HG03103 (cell line): ENCODE results near the gene GMDS.

Experiments used
- ATAC-seq: cut with Tn5 transposase; IDR thresholded peaks from one replicate; pipeline ENCODE4 v1.9.1; 2021; ENCODE audit warnings: low read depth; ENCODE audit not compliant: unreplicated experiment

GMDS gene

DNA sequence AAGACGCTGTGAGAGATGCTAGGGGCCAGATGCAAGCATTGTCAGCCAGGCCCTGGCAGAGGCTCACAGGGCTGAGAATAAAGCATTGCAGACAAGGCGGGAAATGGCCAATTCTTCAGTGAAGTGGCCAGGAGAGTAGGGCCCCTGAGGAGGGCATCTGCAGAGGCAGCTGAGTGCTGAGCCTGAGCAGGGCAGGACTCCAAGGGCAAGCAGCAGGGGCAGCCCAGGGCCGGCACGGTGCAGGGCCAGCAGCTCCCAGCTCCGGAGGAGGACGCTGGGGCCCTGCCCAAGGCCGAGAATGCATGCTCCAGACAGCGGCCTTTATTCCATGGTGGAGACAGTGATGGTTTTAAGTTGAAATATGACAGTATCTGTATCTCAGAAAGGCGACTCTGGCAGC, 330.2 kb downstream of the GMDS start:
- ATAC-seq = no peak

DNA sequence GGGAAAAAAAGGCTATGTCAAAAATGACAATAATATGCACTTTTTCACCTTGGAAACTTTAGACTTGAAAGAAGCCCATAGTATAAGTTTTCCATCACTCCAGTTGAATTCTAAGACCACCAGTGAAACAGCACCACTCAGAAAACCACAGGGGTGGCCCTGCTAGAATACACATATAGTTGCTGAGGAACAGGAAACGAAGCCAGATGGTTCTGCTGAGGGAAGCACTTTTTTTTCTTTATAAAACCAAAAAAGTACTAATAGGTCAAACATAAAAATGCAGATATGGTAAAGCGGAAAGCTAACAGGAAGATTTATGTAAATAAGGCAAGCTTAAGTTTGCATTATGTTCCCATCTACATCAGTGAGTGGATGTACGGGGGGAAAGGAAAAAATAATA, 331.8 kb downstream of the GMDS start:
- no peak for ATAC-seq

GRCh38 chr6:1912731-1913130, 332.7 kb downstream of the GMDS start:
- ATAC-seq = no peak

DNA sequence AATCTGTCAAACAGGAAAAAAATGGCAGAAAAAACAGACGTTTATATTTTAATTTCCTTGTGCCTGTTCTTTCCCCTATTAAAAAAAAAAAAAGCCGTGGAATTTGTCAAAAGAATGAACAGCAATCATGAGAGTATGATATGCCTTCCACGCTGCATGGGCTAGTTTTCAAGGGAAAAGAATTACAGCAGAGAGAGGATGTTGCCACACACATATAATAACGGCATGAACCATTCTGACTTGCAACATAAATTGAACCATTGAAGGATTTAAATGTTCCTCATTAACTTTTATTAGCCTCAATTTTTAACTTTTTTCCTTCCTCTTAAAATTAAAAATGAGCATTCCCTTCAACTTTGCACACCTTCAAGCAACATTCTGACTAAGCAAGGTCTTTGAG, 333.9 kb downstream of the GMDS start:
- no peak for ATAC-seq

DNA sequence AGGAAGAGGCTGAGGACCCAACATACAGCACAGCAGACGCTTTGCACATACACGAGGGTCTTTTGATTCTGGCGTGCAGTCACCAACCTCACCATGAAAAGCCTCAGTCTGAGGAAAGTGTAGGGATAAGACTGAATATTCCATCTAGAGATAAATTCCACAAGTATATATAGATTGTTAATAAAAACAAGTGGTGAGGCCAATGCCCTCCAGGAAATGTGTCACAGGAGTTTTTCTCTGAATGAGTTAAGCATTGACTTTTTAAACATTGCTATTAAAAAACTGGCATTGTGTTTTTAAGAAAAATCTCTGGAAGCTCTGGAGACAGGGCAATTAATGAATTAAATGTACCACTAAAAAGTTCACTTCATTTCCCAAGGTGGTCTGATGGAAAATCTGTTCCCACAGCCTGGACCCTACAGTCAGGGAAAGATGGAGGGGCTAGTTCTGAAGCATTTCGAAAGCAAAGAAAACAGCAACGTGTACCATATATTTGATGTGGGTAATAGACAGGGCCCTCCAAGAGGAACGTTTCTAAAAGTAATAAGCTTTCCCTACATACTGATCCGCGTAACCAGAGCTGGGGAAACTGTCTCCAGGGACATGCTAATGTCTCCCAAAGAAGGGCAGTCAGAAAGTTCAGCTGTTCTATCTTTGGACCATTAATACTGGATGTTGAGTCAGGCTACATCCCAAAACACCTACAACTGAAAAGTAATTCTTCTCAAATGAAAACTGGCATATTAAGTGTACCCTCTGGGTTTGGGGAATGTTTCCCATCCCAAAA, 334.6 kb downstream of the GMDS start:
- ATAC-seq = no peak

DNA sequence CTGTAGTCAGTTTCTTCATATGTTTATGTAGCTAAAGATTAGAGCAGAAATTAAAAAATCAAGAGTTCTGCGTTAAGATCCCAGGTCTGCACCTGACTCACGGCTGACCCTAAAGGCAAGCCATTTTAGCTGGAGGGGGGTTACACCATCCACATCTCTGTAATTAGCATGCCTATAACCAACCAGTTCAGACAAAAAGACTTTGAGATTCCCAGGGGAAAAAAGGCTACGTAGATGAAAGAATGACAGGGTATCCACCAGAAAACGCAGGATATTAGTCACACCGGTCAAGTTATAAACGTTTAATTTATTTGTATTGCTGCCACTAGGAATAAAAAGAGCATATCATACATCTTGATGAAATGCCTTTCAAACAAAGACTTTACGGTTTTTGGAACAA, 336.6 kb downstream of the GMDS start:
- ATAC-seq = no peak

GRCh38 chr6:1906609-1907008, 338.8 kb downstream of the GMDS start:
- no peak for ATAC-seq

DNA sequence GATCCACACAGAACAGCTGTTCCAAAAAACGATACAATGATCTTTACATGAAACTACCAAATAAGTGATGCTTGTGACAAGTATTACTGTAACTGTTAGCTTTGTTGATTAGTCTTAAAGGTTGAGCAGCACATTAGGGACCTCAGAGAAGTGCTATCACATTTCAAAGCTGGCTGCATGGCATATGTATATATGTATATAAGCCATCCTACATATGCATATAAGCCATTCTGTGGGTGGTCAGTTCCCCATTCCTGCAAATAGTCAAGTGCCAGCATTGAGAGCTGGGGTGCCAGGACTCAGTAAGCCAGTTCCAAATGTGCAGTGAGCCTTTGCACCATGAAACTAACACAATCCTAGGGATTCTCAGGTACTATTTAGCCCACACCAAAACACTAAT, 339.4 kb downstream of the GMDS start:
- no peak for ATAC-seq

DNA sequence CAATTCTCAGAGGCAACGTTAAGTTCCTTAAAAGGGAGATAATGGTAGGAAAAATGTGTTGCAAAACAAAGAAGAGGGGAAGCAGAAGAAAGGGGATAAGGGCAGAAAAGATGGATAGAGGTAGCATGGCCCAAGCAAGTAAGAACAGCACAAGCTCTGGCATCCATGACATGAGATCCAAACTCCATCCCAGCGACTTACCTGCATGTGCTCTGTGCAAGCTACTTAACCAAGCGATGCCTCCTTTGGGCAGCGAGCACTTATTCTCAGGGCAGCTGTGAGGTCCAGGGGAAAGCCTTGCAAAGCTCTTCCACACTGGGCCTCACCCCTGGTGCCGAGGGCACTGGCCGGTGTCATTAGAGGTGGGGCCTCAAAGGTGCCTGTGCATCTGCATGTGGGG, 340.5 kb downstream of the GMDS start:
- ATAC-seq = no peak

DNA sequence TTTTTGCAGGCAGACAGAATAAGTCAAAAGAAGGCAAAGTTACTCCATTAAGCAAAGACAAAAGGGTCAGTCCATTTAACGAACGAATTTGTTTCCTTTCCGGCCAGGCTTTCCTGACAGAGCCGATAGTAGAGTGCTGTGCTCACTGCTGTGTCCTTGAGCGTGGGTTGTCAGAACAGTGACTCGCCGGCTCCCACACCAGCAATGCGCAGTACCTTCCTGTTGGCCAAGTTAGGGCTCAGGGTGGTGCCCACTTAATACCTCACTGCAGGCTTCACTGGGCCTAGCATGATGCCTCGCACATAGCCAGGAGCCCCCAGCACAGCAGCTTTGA, 341.0 kb downstream of the GMDS start:
- ATAC-seq = no peak

GRCh38 chr6:1903780-1904465, 341.5 kb downstream of the GMDS start:
- ATAC-seq = no peak

DNA sequence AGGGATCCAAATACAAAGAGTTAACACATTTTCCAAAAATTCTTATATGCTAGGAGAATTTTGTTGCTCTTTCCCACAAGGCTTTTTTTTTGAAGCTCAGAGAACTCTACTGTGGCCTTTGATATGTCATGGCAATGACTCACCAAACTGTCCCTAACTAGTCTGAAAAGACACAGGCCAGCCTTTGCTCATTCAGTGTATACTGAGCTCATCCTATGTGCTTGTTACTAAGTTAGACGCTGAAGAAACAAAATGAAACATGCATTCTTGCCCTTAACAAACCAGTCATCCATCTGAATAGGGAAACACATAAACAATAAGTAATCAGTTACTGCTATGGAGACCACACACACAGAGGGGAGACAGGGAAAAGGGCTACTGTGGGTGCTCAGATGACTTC, 343.8 kb downstream of the GMDS start:
- ATAC-seq = no peak

DNA sequence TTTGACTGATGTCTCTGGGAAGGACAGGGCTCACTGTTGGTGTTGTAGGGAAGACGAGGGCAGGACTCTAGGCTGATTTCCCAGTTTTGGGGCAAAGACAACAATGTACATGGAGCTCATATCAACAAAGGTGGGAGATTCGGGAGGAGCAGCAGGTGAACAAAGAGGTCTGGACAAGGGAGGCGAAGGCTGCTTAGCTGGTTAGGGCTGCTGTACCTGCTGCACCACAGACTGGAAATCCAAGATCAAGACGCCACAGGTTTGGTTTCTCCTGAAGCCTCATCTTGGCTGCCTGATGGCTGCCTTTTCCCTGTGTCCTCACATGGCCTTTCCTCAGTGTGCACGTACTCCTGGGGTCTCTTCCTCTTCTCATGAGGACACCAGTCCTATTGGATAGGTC, 348.5 kb downstream of the GMDS start:
- ATAC-seq = no peak

- ATAC-seq = no peak
These were observed 349.7 kb downstream of the GMDS start for GRCh38 chr6:1895721-1896120.

DNA sequence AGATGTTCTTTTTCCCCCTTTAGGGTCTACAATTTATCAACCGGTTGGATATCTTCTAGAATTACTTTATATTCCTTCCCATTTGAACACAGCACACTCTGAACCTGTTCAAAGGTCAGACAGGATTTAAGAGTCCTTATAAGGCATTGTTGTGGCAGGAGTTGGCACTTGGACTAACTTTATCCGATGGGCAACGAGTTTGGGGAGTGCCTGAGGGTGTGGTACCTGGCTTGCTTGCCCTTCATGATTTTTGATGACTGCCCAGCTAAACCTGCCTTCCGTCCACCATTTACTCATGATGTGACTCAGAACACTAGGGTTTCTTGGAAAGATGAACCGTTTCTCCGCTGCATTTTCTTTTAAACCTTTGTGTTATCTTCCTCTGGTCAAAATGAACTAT, 350.5 kb downstream of the GMDS start:
- no peak for ATAC-seq

DNA sequence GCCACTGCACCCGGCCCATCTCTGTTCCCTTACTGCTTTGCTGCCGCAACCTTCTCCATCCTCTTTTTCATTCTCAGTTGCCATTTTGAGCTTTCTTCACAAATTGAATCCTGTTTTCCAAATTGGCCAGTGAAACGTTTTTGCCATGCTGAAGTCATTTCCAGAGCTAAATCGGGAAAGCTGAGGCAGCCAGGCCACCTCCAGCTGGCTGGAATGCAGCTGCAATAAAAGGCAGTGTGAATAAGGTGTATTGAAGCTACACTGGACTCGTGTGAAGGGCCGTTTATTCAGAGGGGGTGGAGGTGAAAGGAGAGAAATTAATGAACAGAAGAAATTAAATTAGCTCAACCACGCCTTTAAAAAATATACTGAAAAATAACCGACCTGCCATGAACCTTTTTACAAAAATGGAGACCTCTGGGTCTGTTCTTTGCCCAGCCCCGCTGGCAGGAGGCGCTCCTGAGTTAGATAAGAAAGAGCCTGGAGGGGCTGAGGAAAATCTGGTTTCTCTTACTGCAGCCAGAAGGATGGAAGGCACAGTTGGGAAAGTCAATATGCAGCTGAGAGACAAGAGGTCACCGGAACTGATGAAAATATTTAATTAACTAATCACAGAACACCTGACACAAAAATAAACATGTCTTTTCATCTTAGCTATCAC, 351.8 kb downstream of the GMDS start:
- ATAC-seq = no peak

GRCh38 chr6:1892716-1893115, 352.7 kb downstream of the GMDS start:
- ATAC-seq = no peak

DNA sequence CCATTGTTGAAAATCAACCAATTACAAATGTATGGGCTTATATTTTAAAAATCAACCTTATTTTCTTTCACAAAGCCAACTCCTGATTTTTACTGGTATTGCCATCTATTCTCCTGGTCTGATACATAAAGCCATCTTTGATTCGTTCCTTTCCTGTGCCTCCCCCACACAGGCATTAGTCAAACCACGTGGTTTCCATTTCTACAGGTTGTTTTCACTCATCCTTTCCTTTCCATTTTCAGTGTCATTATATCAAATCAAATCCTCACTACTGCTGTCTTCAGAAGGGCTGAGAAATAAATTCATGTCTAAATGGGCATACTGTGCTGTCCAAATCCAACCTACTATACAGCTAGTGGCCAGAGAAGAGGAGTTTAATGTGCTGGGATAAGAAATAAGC, 354.4 kb downstream of the GMDS start:
- no peak for ATAC-seq

- ATAC-seq = no peak
These were observed 355.3 kb downstream of the GMDS start for GRCh38 chr6:1890071-1890470.

GRCh38 chr6:1885576-1886011, 359.8 kb downstream of the GMDS start:
- no peak for ATAC-seq

GRCh38 chr6:1884313-1884712, 361.1 kb downstream of the GMDS start:
- no peak for ATAC-seq

DNA sequence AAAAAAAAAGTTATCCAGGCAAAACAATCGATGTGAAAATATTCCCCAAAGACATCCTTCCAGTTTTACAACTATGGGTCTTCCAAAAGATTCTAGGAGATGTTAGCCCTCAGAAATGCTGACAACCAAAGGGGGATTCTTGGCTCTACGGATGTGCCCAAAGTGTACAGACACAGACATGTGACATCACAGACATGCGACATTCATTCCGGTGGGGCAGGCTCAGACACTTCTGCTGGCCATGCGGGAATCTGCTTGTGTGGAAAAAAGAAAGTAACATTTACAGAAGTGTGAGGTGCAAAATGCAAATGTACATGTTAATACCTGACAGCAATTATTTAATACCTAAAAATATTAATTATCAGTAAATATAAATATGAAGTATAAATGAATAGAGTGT, 367.1 kb downstream of the GMDS start:
- no peak for ATAC-seq
